Heart left ventricle (tissue), 16 donors: ENCODE data around the gene CDH23. TPM values are rescaled to one million over a fixed set of nuclear protein-coding genes. Genes with fewer than 3 reads are reported as not detected.

Experiments
- ATAC-seq, 4 donors: fragments of 200-7000 bp; cut with Tn5 transposase; one replicate each; pipeline ENCODE4 v1.9.1; 2020 to 2022; ENCODE audit warnings: moderate library complexity in 4 of 4, mild to moderate bottlenecking in 3 of 4, moderate number of reproducible peaks in 1 of 4
- DNase-seq, 5 donors: peaks; one replicate each; pipeline ENCODE4 v3.0.0-alpha.2; 2020
- H3K27ac ChIP-seq, 12 donors: fragments of 200-600 bp; sonication (generic) in 4 of 12; one replicate each; pipeline versions ENCODE4 v1.5.0 to v1.8.0; 2016 to 2022; ENCODE audit warnings: mild to moderate bottlenecking in 2 of 12
- H3K27me3 ChIP-seq, 9 donors: fragments of 200-600 bp; sonication (generic) in 2 of 9; one replicate each; pipeline versions ENCODE4 v1.5.1 to v1.8.0; 2016 to 2022; ENCODE audit warnings: mild to moderate bottlenecking in 3 of 9
- H3K36me3 ChIP-seq, 9 donors: fragments of 200-600 bp; sonication (generic) in 2 of 9; one replicate each; pipeline versions ENCODE4 v1.5.0 to v1.8.0; 2018 to 2022; ENCODE audit warnings: mild to moderate bottlenecking in 2 of 9
- H3K4me1 ChIP-seq, 12 donors: fragments of 200-600 bp; sonication (generic) in 4 of 12; one replicate each; pipeline versions ENCODE4 v1.5.0 to v1.8.0; 2016 to 2022; ENCODE audit warnings: mild to moderate bottlenecking in 3 of 12
- H3K4me3 ChIP-seq, 12 donors: fragments of 200-600 bp; sonication (generic) in 4 of 12; one replicate each; pipeline versions ENCODE4 v1.5.0 to v1.8.0; 2017 to 2022; ENCODE audit warnings: mild to moderate bottlenecking in 9 of 12, moderate library complexity in 4 of 12
- H3K9me3 ChIP-seq, 12 donors: fragments of 200-600 bp; sonication (generic) in 4 of 12; one replicate each; pipeline versions ENCODE4 v1.5.0 to v1.8.0; 2016 to 2022; ENCODE audit warnings: mild to moderate bottlenecking in 1 of 12
- POLR2A ChIP-seq, 2 donors: fragments of 450-650 bp; IDR thresholded peaks; one replicate each; pipeline ENCODE4 v1.6.1; 2017; ENCODE audit warnings: antibody characterized with exemption in 2 of 2, mild to moderate bottlenecking in 2 of 2, moderate library complexity in 2 of 2
- WGBS, 4 donors: extraction: QIAGEN DNeasy Blood & Tissue Kit in 2 of 4; methylation state at CpG; one replicate each; pipeline versions ENCODE4 v1.1.5 to v1.1.7; 2013 to 2018; 5-methylcytosine and 5-hydroxymethylcytosine counted together
- intact Hi-C, 10 donors: fragments of 100-400 bp; cut with DNase I; formaldehyde crosslinking; loops; one replicate each; pipeline versions ENCODE4 v1.11.1 to v1.14.2; 2022
- polyA plus RNA-seq, 2 donors: library from polyadenylated mRNA; stranded (reverse); fragments of 200-250 nt; gene quantifications; one replicate each; pipeline ENCODE4 v1.2.3, GENCODE V29; 2013
- total RNA-seq, 9 donors: library from RNA; depleted of rRNA in 2 of 9; stranded (reverse); fragments of >200 nt in 2 of 9; fragmentation: NEBNext Ultra II Directional in 3 of 9; extraction: Animal tissue kit (Norgen Biotek cat#: 25700) in 3 of 9; gene quantifications; one replicate each; pipeline versions ENCODE4 v1.1.0 to v1.2.4, GENCODE V29; 2016 to 2023
- TF ChIP-seq, protein P1 (sequence below), 12 donors: fragments of 200-600 bp; sonication (generic) in 4 of 12; IDR thresholded peaks; one replicate each; pipeline versions ENCODE4 v1.5.0 to v1.8.0; 2018 to 2022; ENCODE audit warnings: antibody characterized with exemption in 12 of 12, mild to moderate bottlenecking in 5 of 12
- donor health status: ischemic (EF 13 %, LVEDD 7.1; RV severe dilation, severe dysfunction).
- donor health status: healthy with polysubstance abuse.
- donor health status: DM: no; HTN: yes; CAD: no.
- donor health status: DM: no; HTN: no; CAD: no.
- donor health status: ischemic (EF 25% LVEDD 6.9; RV normal size, moderate dysfunction).
- donor health status: ischemic (EF 25% LVEDD 5.7; RV mildly dilated, moderate dysfunction).
- donor health status: healthy.
- donor health status: DM: yes; HTN: yes; CAD: no.
- donor health status: ischemic (EF 35%, LVEDD 5.7; RV mildly dilated, moderate dysfunction).
- donor health status: nonischemic (EF 11% LVEDD 7.7; RV severe dilation, severe dysfunction).
- donor health status: DM: yes; HTN: yes; CAD: no.
- donor health status: PGD.
- donor health status: ischemic (EF 29% LVEDD 5.4; RV normal size, mild dysfunction).
- donor health status: nonischemic (EF 23%, LVEDD 6.1; RV moderate dilation, normal function).

Gene CDH23
- total and polyA plus RNA-seq, 11 donors, result 1.2 to 8.6 (median 3.9) TPM

DNA sequence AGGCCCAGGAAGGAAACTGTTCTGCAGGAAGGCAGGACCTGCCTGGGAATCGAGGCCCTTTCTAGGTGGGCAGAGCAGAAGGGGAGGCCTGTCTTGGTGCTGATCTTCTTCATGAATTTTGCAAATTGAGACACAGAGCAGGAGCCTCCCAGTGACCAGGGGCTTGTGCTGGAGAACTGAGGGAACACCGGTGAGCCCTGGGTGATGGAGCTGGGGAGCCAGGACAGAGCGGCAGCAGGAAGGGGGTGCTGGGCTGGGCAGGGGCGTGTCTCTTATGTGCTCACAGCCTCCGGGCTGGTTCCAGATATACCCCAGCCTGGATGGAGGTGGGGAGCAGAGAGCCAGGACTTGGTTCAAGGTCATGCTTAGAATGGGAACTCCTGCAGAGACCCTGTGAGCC lies 182.9 kb downstream of the CDH23 start:
- intact Hi-C loops, result loop anchor here in 4 of 10 donors (10.0 kb wide), 2 partner anchors 255 to 265 kb away; partner anchors contain the start of gene SLC29A3 (in 3 of the 4)
- Histone ChIP-seq H3K9me3 (no peaks in the 10 kb centered on the region), H3K4me1 (peaks cover 0 to 7% (median 0%) of the 10 kb centered on the region in 12 donors), H3K36me3 (no peaks in the 10 kb centered on the region), H3K27ac (no peak overlapping the region), H3K27me3 (no peaks in the 10 kb centered on the region), H3K4me3 (no peak overlapping the region)
- ATAC-seq (no peak), DNase-seq (no peak)
- TF ChIP-seq POLR2A (IDR thresholded peaks at IDR 0.05), result no peak
- TF ChIP-seq, protein P1, sequence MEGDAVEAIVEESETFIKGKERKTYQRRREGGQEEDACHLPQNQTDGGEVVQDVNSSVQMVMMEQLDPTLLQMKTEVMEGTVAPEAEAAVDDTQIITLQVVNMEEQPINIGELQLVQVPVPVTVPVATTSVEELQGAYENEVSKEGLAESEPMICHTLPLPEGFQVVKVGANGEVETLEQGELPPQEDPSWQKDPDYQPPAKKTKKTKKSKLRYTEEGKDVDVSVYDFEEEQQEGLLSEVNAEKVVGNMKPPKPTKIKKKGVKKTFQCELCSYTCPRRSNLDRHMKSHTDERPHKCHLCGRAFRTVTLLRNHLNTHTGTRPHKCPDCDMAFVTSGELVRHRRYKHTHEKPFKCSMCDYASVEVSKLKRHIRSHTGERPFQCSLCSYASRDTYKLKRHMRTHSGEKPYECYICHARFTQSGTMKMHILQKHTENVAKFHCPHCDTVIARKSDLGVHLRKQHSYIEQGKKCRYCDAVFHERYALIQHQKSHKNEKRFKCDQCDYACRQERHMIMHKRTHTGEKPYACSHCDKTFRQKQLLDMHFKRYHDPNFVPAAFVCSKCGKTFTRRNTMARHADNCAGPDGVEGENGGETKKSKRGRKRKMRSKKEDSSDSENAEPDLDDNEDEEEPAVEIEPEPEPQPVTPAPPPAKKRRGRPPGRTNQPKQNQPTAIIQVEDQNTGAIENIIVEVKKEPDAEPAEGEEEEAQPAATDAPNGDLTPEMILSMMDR (IDR thresholded peaks at IDR 0.05), result no peak
- 84 to 94% (median 84%) methylated on average over 5 of the region's 5 CpGs for WGBS, 4 donors

DNA sequence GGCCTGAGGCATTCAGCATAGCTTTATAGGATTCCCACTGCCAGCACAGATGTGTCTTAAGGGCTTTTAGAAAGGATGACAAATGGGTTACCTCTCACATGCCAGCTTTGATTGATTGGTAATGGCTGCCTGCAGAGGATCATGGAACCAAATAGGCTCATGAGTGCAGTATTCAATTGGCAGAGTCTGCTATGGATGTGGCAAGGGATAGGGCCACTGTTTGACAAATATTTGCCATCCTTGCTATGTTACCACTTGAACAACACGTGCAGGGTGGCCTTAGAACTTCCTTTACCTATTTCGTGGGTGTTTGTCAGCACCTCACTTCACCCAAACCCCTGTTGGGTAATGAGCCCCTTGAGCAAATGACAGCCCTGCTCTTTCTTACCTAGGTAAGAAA lies 183.7 kb downstream of the CDH23 start:
- Histone ChIP-seq H3K4me1 (peaks cover 0 to 7% (median 0%) of the 10 kb centered on the region in 12 donors), H3K36me3 (no peaks in the 10 kb centered on the region), H3K27me3 (no peaks in the 10 kb centered on the region), H3K4me3 (no peak overlapping the region), H3K9me3 (no peaks in the 10 kb centered on the region), H3K27ac (no peak overlapping the region)
- no peak for ATAC-seq
- TF ChIP-seq, protein P1 (IDR thresholded peaks at IDR 0.05), result no peak
- no peak for TF ChIP-seq POLR2A (IDR thresholded peaks at IDR 0.05)
- WGBS, 4 donors, result 63 to 79% (median 77%) methylated on average over 2 of the region's 2 CpGs
- DNase-seq, result no peak
- intact Hi-C loops, result no loop called here

DNA sequence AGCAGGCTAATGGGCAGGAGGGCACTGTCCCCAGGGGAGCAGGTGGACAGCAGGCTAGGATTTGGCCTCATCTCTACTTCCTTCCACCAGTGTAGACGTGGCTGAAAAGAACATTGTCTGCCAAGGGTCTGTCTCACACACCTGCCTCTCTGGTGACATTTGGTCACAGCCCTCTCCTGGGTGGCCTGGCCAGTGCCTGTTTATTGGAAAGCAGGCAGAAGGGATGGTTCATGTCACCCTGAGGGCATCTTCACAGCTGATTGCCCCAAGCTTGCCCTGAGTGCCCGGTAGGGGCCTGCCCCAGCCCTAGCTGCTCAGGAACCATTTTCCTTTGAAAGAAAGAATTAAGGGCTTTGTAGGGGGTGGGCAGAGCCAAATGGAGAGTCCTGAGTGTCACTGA lies 184.2 kb downstream of the CDH23 start:
- DNase-seq (no peak), ATAC-seq (no peak)
- 71 to 79% (median 73%) methylated on average over 2 of the region's 2 CpGs for WGBS, 4 donors
- Histone ChIP-seq H3K4me1 (peaks cover 0 to 2% (median 0%) of the 10 kb centered on the region in 12 donors), H3K4me3 (no peak overlapping the region), H3K9me3 (no peaks in the 10 kb centered on the region), H3K36me3 (no peaks in the 10 kb centered on the region), H3K27ac (no peak overlapping the region), H3K27me3 (no peaks in the 10 kb centered on the region)
- intact Hi-C loops, result no loop called here
- TF ChIP-seq POLR2A (IDR thresholded peaks at IDR 0.05), result no peak
- TF ChIP-seq, protein P1 (IDR thresholded peaks at IDR 0.05), result no peak

DNA sequence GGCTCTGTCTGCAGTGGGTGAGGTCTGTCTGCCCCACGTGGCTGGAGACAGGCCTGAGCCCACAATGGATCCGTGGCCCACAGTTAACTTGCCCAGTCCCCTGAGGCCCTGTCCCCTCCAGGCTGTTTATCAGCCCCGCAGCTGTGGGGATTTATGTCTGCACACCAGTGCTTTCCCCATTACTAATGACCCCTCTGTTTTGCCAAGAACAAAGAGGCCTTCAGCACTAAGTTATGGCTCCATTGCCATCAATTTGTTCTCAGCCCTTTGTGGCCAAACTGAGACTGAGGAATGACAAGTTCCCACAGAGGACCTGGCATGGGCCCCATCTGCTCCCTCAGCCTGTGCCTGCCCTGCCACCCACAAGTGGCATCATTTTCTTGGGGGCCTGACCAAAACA lies 184.7 kb downstream of the CDH23 start:
- TF ChIP-seq, protein P1 (IDR thresholded peaks at IDR 0.05), result no peak
- no peak for TF ChIP-seq POLR2A (IDR thresholded peaks at IDR 0.05)
- Histone ChIP-seq H3K4me3 (no peak overlapping the region), H3K27me3 (no peaks in the 10 kb centered on the region), H3K4me1 (no peaks in the 10 kb centered on the region), H3K9me3 (no peaks in the 10 kb centered on the region), H3K27ac (no peak overlapping the region), H3K36me3 (no peaks in the 10 kb centered on the region)
- ATAC-seq (no peak), DNase-seq (no peak)
- intact Hi-C loops, result no loop called here
- 68 to 75% (median 70%) methylated on average over 3 of the region's 3 CpGs for WGBS, 4 donors
